ENCODE results near the gene ANGPTL1.

- TF ChIP-seq CTCF (IDR thresholded peaks at IDR 0.05) (no peak), EZH2phosphoT487 (IDR thresholded peaks at IDR 0.05) (no peak)
Observed at GRCh38 chr1:178857126-178857525, 13.8 kb downstream of the ANGPTL1 start.

All from neural progenitor cell (in vitro differentiated cells).